ENCODE results near the gene NFATC1.

GRCh38 chr18:79413901-79414300, 18.2 kb downstream of the NFATC1 start:
- no peak for TF ChIP-seq PPARA (CRISPR knock-in tag; IDR thresholded peaks at IDR 0.05; ENCODE audit: borderline replicate concordance)
- no peak for TF ChIP-seq ZC3H10 (CRISPR knock-in tag; IDR thresholded peaks at IDR 0.05)
- TF ChIP-seq TCF4 (CRISPR knock-in tag; IDR thresholded peaks at IDR 0.05; ENCODE audit: borderline replicate concordance), result no peak
- TF ChIP-seq ZFP3 (CRISPR knock-in tag; IDR thresholded peaks at IDR 0.05), result no peak
- TF ChIP-seq ARNTL (CRISPR knock-in tag; IDR thresholded peaks at IDR 0.05; ENCODE audit: borderline replicate concordance, low read depth), result no peak
- TF ChIP-seq ESRRG (CRISPR knock-in tag; IDR thresholded peaks at IDR 0.05), result no peak
- TF ChIP-seq ZNF565 (CRISPR knock-in tag; conservative IDR thresholded peaks at IDR 0.05; ENCODE audit: low read depth), result no peak
- TF ChIP-seq ISL1 (CRISPR knock-in tag; IDR thresholded peaks at IDR 0.05), result no peak
- TF ChIP-seq ZNF8 (CRISPR knock-in tag; IDR thresholded peaks at IDR 0.05), result no peak
